ENCODE measurements around the gene CRIP2. TPM values are rescaled to one million over a fixed set of nuclear protein-coding genes. Genes with fewer than 3 reads are reported as not detected.

The CRIP2 gene
- total RNA-seq, 4 donors from 2014 or later: 103 to 203 (median 141) TPM

- WGBS, 2 donors: 92 to 95% methylated on average over 14 to 17 of the region's 17 CpGs
- TF ChIP-seq POLR2A (IDR thresholded peaks at IDR 0.05): no peak
- TF ChIP-seq CTCF (IDR thresholded peaks at IDR 0.05): no peak
- no peak for DNase-seq (ENCODE audit: low spot score in 2 of 2)
- no peak overlapping the region for H3K4me3 ChIP-seq (ENCODE audit: low read depth, poor library complexity, severe bottlenecking)
- intact Hi-C loops (cut with DNase I; ENCODE audit: low total_unique reads): no loop called here
These were observed 14.0 kb upstream of the CRIP2 start for GRCh38 chr14:105460616-105461015.

GRCh38 chr14:105461903-105462302 lies 12.7 kb upstream of the CRIP2 start:
- intact Hi-C loops (cut with DNase I; ENCODE audit: low total_unique reads): no loop called here
- no peak for DNase-seq (ENCODE audit: low spot score in 2 of 2)
- TF ChIP-seq POLR2A (IDR thresholded peaks at IDR 0.05) (no peak), CTCF (IDR thresholded peaks at IDR 0.05) (no peak)
- 93 to 95% methylated on average over 12 to 18 of the region's 18 CpGs for WGBS, 2 donors
- no peak overlapping the region for H3K4me3 ChIP-seq (ENCODE audit: low read depth, poor library complexity, severe bottlenecking)

GRCh38 chr14:105464501-105464900 lies 10.1 kb upstream of the CRIP2 start:
- 92 to 93% methylated on average over 33 of the region's 33 CpGs for WGBS, 2 donors
- H3K4me3 ChIP-seq (ENCODE audit: low read depth, poor library complexity, severe bottlenecking): no peak overlapping the region
- no peak for TF ChIP-seq CTCF (IDR thresholded peaks at IDR 0.05)
- TF ChIP-seq POLR2A (IDR thresholded peaks at IDR 0.05): no peak
- DNase-seq (ENCODE audit: low spot score in 2 of 2): no peak
- intact Hi-C loops (cut with DNase I; ENCODE audit: low total_unique reads): no loop called here

- WGBS, 2 donors: 75 to 81% methylated on average over 15 to 16 of the region's 20 CpGs
- no peak for DNase-seq (ENCODE audit: low spot score in 2 of 2)
- TF ChIP-seq CTCF (IDR thresholded peaks at IDR 0.05): no peak
- no peak for TF ChIP-seq POLR2A (IDR thresholded peaks at IDR 0.05)
- intact Hi-C loops (cut with DNase I; ENCODE audit: low total_unique reads): no loop called here
- H3K4me3 ChIP-seq (ENCODE audit: low read depth, poor library complexity, severe bottlenecking): no peak overlapping the region
These were observed 9.2 kb upstream of the CRIP2 start for GRCh38 chr14:105465209-105466031.

- no peak for DNase-seq (ENCODE audit: low spot score in 2 of 2)
- TF ChIP-seq POLR2A (IDR thresholded peaks at IDR 0.05) (no peak), CTCF (IDR thresholded peaks at IDR 0.05) (no peak)
- WGBS, 2 donors: 84 to 89% methylated on average over 50 to 53 of the region's 53 CpGs
- no peak overlapping the region for H3K4me3 ChIP-seq (ENCODE audit: low read depth, poor library complexity, severe bottlenecking)
- intact Hi-C loops (cut with DNase I; ENCODE audit: low total_unique reads): no loop called here
These were observed 7.9 kb upstream of the CRIP2 start for GRCh38 chr14:105466531-105467248.
